GM19025 (cell line): ENCODE measurements around the gene THAP4.
"Not testable (repeated sequence)": the region's sequence is repeated elsewhere in the genome, so short reads cannot be mapped to it uniquely, and the experiment has no call there.

Source experiments
- ATAC-seq: cut with Tn5 transposase; IDR thresholded peaks from one replicate; pipeline ENCODE4 v1.9.1; 2021; ENCODE audit warnings: mild to moderate bottlenecking, low read depth, moderate library complexity; ENCODE audit not compliant: unreplicated experiment

THAP4 gene

DNA sequence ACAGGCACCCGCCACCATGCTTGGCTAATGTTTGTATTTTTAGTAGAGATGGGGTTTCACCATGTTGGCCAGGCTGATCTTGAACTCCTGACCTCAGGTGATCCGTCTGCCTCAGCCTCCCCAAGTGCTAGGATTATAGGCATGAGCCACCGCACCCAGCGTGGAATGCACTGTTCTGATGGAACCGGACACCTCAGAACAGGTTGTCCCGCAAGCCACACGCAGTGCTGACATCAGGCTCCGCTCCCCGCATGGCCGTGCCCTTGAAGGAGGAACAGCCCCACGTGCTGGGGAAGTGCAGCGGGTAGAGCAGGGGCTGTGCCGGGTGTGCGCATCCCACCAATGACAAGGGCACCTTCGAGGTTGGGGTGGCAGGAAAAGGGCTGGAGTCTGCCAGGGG is 69.7 kb downstream of the THAP4 start:
- ATAC-seq = not testable (repeated sequence)

DNA sequence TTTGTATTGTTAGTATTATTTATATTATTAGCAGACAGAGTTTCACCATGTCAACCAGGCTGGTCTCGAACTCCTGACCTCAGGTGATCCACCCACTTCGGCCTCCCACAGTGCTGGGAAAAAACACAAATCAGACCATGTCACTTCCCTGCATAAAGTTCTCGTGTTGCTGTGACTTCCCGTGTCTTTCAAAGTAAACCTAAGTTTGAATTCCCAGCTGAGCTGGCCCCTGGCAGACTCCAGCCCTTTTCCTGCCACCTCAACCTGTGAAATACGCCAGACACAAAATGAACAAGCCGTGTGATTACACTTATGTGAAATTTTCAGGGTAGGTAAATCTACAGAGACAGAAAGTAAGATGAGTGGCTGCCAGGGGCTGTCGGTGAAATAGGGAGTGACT is 70.5 kb downstream of the THAP4 start:
- ATAC-seq = no peak

DNA sequence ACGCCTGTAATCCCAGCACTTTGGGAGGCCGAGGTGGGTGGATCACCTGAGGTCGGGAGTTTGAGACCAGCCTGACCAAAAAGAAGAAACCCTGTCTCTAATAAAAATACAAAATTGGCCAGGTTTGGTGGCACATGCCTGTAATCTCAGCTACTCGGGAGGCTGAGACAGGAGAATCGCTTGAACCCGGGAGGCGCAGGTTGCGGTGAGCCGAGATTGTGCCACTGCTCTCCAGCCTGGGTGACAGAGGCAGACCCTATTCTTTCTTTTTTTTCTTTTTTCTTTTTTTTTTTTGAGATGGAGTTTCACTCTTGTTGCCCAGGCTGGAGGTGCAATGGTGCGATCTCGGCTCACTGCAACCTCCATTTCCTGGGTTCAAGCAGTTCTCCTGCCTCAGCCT is 70.9 kb downstream of the THAP4 start:
- ATAC-seq = not testable (repeated sequence)

DNA sequence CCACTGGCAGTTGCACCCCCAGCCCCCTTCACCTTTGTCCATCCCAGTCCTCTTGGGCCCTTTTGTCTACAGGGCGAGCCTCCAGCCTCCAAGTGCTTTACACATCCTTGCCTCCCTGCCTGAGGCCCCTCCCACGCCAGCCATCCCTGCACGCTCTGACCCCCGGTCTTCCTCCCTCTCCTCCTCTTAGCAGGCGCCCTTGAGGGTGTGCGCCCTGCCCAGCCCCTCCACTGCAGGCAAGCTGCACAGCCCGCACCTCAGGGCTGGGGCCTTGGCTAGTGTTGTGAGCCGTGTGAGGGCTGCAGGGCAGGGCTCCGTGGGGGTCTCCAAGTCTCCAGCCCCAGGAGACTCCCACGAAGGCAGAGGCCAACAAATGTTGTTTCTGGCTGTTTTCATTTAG is 71.5 kb downstream of the THAP4 start:
- ATAC-seq = no peak

DNA sequence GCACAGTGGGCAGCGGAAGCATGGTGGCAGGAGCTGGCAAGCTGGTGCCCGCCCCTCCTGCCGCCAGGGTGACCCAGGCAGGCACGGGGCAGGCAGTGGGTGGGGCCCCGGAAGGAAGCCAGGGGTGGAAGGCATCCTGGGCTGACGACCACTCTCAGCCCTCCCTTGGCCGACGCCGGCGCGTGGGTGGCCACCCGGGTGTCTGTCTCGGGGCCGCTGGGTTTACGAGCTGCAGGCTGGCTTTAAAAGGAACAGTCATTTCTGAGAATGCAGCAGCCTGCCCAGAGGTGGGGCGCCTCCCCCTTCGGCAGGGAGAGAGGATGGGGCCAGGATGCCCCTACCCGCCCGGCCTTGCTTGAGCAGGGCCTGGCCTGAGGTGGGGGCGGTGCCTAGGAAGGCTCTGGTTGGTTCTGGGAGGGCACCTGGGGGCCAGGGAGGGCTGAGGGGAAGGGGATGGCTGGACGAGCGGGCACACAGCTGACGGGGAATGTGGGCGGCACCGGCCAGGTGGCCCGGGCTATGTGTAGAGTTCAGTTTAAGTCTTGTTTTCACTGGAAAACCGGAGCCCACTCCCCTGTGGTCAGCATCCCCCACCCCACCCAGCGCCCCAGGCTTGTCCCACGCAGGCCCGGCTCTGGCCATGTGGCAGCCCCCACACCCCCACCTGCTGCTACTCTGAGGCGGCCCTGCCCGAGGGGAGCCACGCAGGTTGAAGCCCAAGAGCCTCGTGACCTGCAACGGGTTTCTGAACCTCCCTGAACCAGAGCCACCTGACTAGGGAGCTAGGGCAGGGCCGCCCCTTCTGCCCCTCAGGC is 72.2 kb downstream of the THAP4 start:
- ATAC-seq = no peak

DNA sequence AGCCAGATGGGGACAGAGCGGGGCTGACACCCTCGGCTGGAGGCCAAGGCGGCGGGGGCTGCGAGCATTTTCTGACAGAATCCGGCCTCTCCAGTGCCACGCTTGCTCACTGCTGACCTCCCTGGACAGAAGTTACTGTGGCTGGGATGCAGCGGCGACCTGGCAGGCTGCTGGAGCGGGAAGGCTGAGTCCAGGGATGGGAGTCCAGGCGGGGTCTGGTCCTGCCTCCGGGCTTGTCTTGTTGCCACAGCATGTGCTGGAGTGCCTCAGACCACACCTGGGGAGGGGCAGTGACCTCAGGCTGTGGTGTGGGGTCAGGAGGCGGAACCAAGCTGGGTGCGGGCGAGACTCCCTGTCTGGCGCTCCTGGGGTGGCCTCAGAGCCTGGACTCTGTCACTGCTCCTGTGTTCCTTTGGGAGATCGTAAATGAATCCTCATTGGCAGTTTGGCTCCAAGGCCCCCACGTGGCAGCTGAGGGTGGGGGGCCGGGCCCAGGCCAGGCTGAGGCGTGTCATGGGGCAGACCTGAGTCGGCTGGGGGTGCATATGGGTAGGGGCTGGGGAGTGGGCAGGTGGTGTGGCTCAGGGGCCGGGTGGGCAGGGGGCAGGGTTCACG is 72.9 kb downstream of the THAP4 start:
- no peak for ATAC-seq

DNA sequence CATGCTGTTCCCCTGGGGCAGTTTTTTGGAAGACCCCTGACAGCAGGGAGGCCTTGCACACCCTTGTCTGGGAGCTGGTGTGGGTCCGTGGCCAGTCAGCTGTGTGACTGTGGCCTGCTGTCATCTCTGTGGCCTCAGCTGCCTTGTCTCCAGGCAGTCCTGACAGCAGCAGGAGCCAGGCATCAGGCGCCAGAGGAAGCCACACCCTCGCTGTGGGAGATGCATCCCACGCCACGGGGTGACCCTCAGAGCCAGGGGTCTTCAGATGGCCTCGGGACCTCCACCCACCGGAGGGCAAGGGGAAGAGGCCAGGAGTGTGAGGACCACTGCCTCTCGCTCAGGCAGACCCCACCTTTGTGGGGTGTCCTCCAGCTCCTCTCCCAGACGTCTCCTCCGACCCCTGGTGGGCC is 73.4 kb downstream of the THAP4 start:
- ATAC-seq = no peak

DNA sequence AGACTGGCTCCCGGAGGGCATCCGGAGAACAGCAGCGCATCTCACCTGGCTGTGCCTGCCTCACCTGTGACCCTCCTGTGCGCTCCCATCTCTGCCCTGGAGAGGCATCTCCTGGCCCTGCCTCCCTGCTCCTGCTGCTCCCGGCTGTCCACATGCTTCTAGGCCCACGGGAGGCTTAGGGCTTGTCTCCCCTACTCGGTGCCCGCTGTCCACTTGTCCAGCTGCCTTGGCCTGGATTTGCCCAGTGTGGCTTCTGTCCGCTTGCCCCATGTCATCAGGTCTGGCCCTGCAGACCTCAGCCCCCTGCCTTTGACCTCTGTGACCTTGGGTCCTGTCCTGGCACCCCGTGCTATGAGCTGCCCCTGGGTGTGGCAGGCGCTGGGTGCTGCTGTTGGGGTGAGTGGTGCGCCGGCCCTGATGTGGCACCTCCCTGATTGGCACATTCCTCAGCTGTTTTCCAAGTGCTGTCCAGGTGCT is 73.9 kb downstream of the THAP4 start:
- no peak for ATAC-seq

DNA sequence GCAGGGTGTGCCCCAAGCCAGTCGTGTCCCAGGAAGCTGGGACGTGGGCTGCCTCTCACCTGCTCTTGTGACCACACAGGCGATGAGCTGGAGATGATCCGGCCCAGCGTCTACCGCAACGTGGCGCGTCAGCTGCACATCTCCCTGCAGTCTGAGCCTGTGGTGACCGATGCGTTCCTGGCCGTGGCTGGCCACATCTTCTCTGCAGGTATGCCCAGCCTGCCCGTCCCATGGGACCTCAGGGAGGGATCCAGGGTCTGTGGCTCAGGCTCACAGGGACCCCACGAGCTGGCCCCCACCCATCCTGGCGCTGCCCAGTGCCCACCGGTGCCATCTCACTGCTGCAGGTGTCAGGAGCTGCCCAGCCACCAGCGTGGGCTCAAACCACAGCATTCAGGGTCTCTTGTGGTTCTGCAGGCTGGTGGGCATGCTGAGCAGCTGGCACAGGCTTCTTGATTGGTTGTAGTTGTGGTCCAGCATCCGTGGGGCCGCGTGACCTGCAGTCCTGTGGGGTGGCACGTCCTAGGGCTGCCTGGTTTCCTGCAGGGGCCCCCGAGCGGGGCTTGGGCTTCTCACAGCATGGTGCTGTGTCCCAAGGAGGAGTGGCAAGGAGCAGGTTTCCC is 74.6 kb downstream of the THAP4 start:
- ATAC-seq = no peak

DNA sequence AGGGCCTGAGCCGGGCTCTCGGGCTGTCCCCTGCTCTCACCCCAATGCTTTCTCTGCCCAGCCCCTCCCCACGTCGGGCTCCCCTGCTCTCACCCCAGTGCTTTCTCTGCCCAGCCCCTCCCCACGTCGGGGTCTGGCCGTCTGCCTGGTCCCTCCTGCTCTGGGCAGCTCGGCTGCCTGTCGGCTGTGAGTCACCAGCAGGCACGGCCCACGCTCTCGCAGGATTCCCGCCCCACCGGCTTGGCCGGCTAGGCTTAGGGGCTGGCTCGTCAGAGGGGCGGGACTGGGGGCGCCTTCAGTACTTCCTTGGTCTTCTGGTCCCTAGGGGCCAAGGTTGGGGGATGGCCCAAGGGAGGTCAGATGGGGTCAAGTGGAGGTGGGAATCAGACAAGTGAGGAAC is 75.1 kb downstream of the THAP4 start:
- ATAC-seq = no peak

DNA sequence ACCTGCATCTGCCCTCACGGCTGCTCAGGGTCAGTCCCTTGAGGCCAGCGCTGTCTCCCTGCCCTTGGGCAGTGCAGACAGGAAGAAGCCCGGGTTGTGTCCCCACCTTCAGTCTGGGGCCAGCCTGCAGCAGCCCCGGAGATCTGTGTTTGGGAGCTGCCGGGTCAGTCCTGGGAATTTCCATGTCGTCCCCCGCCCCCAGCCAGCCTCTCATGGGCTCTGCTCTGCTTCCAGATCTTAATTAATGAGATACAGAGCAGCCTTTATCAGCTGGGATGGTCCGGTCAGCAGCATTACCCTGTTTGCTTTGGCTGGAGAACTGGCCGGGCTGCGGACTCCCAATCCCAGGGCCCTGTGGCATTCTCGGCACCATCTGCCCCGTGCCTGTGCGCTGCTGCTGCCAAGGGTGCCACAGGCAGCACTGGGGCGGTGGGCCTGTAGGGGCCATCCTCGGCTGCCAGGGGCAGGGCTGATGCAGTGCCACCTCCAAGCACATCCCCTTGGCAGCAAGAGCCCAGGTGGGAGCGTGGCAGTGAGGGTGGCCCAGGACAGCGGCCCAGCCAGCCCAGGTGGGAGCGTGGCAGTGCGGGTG is 76.0 kb downstream of the THAP4 start:
- no peak for ATAC-seq

DNA sequence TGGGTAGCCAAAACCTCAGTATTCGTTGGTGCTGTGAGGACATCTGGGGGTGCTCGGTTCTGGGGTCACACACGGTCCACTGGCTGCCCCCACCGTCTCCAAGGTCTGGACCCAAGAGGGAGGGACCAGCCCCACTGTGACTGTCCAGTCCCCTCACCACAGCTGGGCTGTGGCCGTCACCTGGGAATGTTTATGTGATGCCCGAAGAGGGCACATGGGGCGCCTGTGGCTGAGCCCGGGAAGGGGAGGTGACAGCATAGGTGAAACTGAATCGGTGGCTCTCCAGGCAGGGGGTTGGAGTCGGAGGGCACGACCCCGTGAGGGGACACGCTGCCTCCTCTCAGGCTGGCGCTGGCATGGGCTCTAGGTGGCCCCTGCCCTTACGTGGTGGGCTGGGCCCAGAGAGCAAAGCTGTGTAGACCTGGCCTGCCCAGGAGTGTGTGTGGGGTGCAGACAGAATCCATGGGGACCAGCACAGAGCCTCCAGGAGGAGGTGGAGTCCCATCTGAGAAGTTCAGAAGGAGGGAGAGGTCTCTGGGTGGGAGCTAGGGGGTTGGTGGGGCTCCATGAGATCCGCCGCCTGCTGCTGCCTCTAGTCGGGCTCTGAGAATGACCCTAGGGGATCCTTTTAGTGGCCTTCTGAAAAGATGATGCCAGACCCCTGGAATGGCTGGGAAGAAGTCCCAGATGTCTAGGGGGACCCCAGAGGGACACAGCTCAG is 76.6 kb downstream of the THAP4 start:
- ATAC-seq = no peak

DNA sequence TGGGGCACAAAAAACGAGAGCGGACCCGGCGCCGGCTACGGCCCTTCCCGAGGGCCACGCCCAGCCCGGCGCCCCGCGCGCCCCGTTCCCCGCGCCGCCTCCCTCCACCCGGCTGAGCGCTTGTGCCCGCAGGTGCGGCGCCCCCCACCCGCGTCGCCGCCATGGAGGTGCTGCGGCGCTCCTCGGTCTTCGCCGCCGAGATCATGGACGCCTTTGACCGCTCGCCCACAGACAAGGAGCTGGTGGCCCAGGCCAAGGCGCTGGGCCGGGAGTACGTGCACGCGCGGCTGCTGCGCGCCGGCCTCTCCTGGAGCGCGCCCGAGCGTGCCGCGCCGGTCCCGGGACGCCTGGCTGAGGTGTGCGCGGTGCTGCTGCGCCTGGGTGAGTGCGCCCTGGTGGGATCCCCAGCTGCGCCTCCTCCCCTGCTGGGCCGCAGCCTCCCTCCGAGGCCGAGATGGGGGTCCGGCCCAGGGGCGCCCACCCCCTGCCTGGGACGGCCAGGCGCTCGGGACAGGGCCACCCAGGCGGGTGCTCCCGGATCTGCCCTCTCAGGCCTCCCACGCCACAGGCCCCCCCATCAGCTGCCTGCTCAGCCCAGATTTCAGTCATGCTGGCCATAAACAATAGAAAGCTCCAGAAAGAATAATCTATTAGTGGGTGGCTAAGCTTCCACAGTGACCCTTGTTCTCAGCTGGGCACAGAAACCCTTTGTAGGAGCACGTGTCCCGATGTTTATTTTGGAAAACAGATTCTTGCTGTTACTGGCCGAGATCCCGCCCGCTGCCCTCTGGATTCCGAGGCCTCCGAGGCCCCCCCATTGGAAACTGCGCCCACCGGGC is 77.4 kb downstream of the THAP4 start:
- no peak for ATAC-seq

DNA sequence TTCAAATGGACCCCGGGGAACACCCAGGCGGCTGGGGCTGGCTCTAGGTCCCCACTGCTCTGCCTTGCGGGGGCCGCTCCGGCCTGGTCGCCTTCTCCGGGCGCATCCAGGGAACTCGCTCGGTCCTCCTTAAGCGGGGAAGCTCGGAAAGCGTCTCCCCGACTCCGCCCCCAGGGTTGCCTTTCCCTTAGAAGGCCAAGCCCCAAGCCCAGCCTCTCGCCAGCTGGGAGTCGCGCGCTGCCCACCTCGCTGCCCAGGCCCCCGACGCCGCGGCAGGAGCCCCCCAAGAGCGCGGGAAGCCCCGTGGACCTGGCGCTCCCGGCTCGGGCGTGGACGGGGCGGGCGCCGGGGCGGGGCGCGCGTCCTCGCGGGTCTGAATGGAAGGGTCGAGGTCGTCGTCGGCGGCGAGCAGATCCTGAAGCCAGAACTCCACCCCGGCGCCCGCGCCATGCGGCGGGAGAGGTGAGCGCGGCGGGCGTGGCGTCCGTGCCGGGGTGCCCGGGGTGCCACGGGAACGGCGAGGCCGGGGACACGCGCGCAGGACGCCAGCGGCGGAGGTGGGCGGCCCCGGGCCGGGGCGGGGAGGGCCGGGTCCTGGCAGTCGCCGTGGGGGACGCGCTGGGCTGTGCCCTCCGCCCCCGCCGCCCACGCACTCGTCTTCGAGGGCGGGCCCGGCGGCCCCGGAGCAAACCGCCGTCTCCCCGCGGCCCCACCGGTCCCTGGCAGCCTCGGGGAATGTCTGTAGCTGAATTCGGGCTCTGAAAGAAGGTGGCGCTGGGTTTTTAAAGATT is 78.2 kb downstream of the THAP4 start, which contains the start of gene BOK:
Gene BOK (plus strand): TSS at position 214 of the 791 bp plus-strand sequence. CDS start 739 bp downstream, outside the sequence.
- no peak for ATAC-seq

DNA sequence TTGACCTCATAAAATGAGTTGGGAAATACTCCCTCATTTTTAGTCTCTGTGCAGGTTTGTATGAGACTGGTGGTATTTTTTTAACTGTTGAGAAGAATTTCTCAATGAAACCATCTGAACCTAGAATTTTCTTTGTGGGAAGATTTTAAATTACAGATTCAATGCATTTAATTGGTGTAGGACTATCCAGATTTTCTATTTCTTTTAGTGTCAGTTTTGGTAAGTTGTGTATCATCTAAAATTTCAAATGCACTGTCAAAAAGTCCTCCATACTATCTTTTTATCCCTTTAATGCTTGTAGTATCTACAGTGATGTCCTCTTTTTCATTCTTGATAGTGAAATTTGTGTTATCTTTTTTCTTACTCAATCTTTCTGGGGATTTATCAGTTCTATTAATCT is 80.2 kb downstream of the THAP4 start:
- no peak for ATAC-seq

DNA sequence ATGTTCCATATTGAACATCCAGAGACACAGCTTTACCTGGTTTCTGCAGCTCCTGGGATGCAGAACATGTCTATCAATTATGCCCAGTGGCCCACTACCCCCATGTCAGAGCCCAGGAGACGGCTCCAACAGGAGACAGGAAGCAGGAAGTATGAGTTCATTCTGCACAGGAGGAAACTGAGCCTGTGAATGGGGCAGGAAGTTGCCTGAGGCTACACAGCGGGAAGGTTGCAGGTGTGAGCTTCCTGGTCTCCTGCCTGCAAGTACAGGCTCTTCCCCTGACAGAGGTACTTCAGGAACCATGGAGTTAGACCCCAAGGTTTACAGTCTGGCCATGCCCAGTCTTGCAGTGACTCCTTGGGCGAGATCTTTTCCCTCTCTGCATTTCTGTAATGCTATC is 81.2 kb downstream of the THAP4 start:
- ATAC-seq = no peak

DNA sequence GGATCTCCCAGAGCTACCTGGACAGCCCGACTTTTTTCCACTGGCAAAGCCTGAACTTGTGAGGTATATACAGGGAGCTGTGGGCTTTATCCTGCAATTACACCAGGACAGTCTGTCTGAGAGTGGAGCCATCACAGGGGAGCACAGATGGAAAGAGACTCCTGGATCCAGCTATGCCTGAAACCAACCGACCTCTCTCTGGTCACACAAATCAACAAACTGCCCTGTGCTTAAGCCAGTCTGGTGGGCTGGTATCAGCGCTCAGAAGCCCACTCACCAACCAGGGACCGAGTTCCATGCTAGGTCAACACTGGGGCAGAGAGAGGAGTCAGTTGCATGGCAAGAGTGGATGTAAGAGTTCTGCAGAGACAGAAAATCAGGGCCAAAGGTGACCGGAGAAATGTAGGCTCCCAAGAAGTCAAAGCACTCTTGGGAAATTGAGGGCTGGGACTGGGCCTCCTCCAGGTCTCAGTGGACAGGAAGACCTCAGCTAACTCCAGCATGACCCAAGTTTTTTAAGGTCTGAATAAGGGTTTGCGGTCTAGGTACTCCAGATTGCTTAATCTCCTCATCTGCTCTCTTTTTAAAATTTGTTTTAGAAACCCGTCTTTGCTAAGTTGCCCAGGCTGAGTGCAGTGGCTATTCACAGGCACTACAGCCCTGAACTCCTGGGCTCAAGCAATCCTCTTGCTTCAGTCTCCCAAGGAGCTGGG is 82.2 kb downstream of the THAP4 start:
- ATAC-seq = no peak

DNA sequence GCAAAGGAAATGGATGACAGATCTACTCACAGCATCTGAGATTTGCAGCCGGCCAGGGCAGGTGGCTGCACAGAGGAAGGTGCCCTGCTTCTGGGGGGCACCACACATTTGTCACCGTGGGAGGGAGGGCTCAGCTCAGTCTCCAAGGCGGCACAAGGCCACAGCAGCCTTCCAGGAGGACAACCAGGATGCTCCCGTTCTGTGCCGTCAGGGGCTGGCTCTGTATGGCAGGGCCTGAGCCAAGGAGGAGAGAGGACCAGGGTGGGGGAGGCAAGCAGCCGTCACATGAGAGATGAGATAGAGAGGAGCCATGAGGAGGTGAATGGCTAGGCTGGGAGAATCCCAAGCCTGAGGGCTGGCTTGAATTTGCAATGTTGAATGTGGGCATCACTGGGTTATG is 83.0 kb downstream of the THAP4 start:
- ATAC-seq = no peak
